Neural progenitor cell (in vitro differentiated cells): Measurements from ENCODE around the gene ZMYND10. TPM values are rescaled to one million over a fixed set of nuclear protein-coding genes. Genes with fewer than 3 reads are reported as not detected.

ENCODE experiments used
- DNase-seq: peaks from one replicate; pipeline ENCODE4 v3.0.0-alpha.2; 2016; ENCODE audit warnings: low spot score
- H2AFZ ChIP-seq: fragments of 200-600 bp; sonication (generic); replicated peaks from 2 replicates; pipeline ENCODE4 v1.6.1; 2016; ENCODE audit warnings: antibody characterized with exemption
- H3F3A ChIP-seq: fragments of 200-600 bp; sonication (generic); 2 replicates; pipeline ENCODE4 v1.6.1; 2016; ENCODE audit warnings: antibody characterized with exemption, low read depth
- H3K27ac ChIP-seq: fragments of 200-600 bp; sonication (generic); 2 replicates; pipeline ENCODE4 v1.5.1; 2016; ENCODE audit warnings: mild to moderate bottlenecking
- H3K27me3 ChIP-seq: fragments of 200-600 bp; sonication (generic); 2 replicates; pipeline ENCODE4 v1.6.1; 2016; ENCODE audit warnings: mild to moderate bottlenecking, moderate library complexity
- H3K36me3 ChIP-seq: fragments of 200-600 bp; sonication (generic); 2 replicates; pipeline ENCODE4 v1.5.1; 2016
- H3K4me1 ChIP-seq: fragments of 200-600 bp; sonication (generic); 2 replicates; pipeline ENCODE4 v1.6.1; 2016; ENCODE audit warnings: mixed run types
- H3K4me2 ChIP-seq: fragments of 200-600 bp; sonication (generic); 2 replicates; pipeline ENCODE4 v1.6.1; 2016
- H3K4me3 ChIP-seq: fragments of 200-600 bp; sonication (generic); 2 replicates; pipeline ENCODE4 v1.5.1; 2016
- H3K79me2 ChIP-seq: fragments of 200-600 bp; sonication (generic); 2 replicates; pipeline ENCODE4 v1.6.1; 2016; ENCODE audit warnings: low read depth
- H3K9ac ChIP-seq: fragments of 200-600 bp; sonication (generic); 2 replicates; pipeline ENCODE4 v1.6.1; 2016
- H3K9me3 ChIP-seq: fragments of 200-600 bp; sonication (generic); 2 replicates; pipeline ENCODE4 v1.5.1; 2016; ENCODE audit warnings: low read depth
- H4K20me1 ChIP-seq: fragments of 200-600 bp; sonication (generic); 2 replicates; pipeline ENCODE4 v1.6.1; 2016; ENCODE audit warnings: low read depth
- H3K27ac Mint-ChIP-seq: 3 replicates; pipeline ENCODE4 v1.8.0; 2021; ENCODE audit warnings: mixed read lengths
- H3K27me3 Mint-ChIP-seq: 2 replicates; pipeline ENCODE4 v1.8.0; 2022; ENCODE audit warnings: low read depth, mild to moderate bottlenecking, inconsistent platforms, moderate library complexity, mixed read lengths; ENCODE audit not compliant: insufficient read depth
- H3K36me3 Mint-ChIP-seq: 3 replicates; pipeline ENCODE4 v1.8.0; 2021; ENCODE audit warnings: mixed read lengths
- H3K4me1 Mint-ChIP-seq: 3 replicates; pipeline ENCODE4 v1.8.0; 2021; ENCODE audit warnings: mixed read lengths
- H3K4me3 Mint-ChIP-seq: 3 replicates; pipeline ENCODE4 v1.8.0; 2021; ENCODE audit warnings: mild to moderate bottlenecking, moderate library complexity, mixed read lengths
- H3K9me3 Mint-ChIP-seq: 3 replicates; pipeline ENCODE4 v1.8.0; 2020; ENCODE audit warnings: mixed read lengths
- EZH2 ChIP-seq: fragments of 200-600 bp; sonication (generic); IDR thresholded peaks from 2 replicates; pipeline ENCODE4 v1.6.1; 2017; ENCODE audit warnings: antibody characterized with exemption, mild to moderate bottlenecking, moderate library complexity
- EZH2phosphoT487 ChIP-seq: fragments of 200-600 bp; sonication (generic); IDR thresholded peaks from 2 replicates; pipeline ENCODE4 v1.6.1; 2017; ENCODE audit warnings: antibody characterized with exemption
- total RNA-seq: library from RNA; depleted of rRNA; stranded (reverse); fragments of >200 nt; gene quantifications from 2 replicates; pipeline ENCODE4 v1.2.3, GENCODE V29; 2015; ENCODE audit warnings: low replicate concordance
- TF ChIP-seq, protein P1 (sequence below): fragments of 200-600 bp; sonication (generic); IDR thresholded peaks from 2 replicates; pipeline ENCODE4 v1.5.1; 2017; ENCODE audit warnings: antibody characterized with exemption, mild to moderate bottlenecking

ZMYND10 gene
- total RNA-seq, 1 donor from 2014 or later = 0.37 TPM

DNA sequence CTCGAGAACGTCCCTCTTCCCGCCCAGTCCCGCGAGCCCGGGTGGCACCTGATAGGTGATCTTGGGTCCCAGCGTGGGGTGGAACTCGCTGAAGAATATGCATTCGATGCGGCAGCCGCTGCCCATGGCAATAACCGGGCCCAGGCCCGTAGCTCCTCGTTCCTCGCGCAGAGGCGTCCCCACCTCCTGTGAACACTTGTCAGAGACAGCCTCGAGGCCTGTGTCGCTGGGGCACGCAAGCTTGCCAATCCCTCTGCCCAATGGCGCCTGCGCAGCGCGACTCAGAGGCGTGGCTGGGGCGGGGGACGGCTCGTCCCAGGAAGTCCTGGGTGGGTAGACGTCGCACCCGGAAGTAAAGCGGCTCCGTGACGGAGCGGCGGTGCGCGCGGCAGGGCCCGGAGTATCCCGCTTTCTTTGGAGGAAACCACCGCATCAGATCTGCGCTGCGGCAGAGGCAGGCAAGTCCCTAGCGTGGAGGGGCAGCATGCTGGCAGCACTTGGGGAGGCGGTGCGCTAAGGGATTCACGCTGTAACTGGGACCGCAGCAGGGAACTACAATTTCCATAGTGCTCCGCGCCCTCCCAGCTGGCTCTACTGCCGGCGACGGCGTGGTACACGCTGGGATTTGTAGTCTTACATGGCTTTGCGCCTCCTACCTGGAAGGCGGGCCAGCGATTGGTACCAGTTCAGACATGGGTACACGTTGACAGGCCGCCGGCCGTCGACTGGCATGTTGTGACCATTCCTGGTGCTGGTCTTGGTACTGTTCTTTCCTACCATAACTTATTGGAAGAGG is 5.2 kb upstream of the ZMYND10 start, which contains the start of the genes CYB561D2 and NPRL2:
CYB561D2 (plus strand) TSS at position 336 of the 796 bp plus-strand sequence. CDS start 572 bp downstream, outside the sequence.
NPRL2 (minus strand) TSS at position 249 of the 796 bp plus-strand sequence; CDS start at position 126, 123 bp downstream.
- DNase-seq = peak; percentile 95
- TF ChIP-seq EZH2 = no peak
- TF ChIP-seq EZH2phosphoT487 = no peak
- TF ChIP-seq, protein P1, sequence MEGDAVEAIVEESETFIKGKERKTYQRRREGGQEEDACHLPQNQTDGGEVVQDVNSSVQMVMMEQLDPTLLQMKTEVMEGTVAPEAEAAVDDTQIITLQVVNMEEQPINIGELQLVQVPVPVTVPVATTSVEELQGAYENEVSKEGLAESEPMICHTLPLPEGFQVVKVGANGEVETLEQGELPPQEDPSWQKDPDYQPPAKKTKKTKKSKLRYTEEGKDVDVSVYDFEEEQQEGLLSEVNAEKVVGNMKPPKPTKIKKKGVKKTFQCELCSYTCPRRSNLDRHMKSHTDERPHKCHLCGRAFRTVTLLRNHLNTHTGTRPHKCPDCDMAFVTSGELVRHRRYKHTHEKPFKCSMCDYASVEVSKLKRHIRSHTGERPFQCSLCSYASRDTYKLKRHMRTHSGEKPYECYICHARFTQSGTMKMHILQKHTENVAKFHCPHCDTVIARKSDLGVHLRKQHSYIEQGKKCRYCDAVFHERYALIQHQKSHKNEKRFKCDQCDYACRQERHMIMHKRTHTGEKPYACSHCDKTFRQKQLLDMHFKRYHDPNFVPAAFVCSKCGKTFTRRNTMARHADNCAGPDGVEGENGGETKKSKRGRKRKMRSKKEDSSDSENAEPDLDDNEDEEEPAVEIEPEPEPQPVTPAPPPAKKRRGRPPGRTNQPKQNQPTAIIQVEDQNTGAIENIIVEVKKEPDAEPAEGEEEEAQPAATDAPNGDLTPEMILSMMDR = no peak
- Mint-ChIP-seq H3K36me3 (peaks cover 5% of the 10 kb centered on the region), H3K27me3 (peaks cover 11% of the 10 kb centered on the region), H3K4me3 (peak within 1 kb of the TSS; percentile 94), H3K4me1 (peaks cover 29% of the 10 kb centered on the region), H3K27ac (peak within 1 kb of the TSS; percentile 9), H3K9me3 (no peaks in the 10 kb centered on the region)
- Histone ChIP-seq H3K4me1 (peaks cover 9% of the 10 kb centered on the region), H3F3A (peaks cover 25% of the 10 kb centered on the region), H3K9me3 (no peaks in the 10 kb centered on the region), H2AFZ (peak within 1 kb of the TSS; percentile 91), H3K4me2 (peak within 1 kb of the TSS; percentile 93), H4K20me1 (peaks cover 16% of the 10 kb centered on the region), H3K27ac (no peak within 1 kb of the TSS), H3K4me3 (peak within 1 kb of the TSS; percentile 84), H3K36me3 (no peaks in the 10 kb centered on the region), H3K9ac (peak within 1 kb of the TSS; percentile 17), H3K27me3 (peaks cover 8% of the 10 kb centered on the region), H3K79me2 (peaks cover 12% of the 10 kb centered on the region)

GRCh38 chr3:50350213-50350526 is 4.6 kb upstream of the ZMYND10 start:
- no peak overlapping the region for H3K27ac ChIP-seq
- H3K27ac Mint-ChIP-seq = peak overlapping the region; percentile 9
- H3K27me3 Mint-ChIP-seq = peaks cover 11% of the 10 kb centered on the region

GRCh38 chr3:50347187-50347813 is 1.8 kb upstream of the ZMYND10 start:
- peaks cover 11% of the 10 kb centered on the region for H4K20me1 ChIP-seq
- no peak overlapping the region for H3K27ac Mint-ChIP-seq
- no peaks in the 10 kb centered on the region for H3K9me3 Mint-ChIP-seq
- H3K79me2 ChIP-seq = peaks cover 9% of the 10 kb centered on the region
- H3K9ac ChIP-seq = no peak overlapping the region
- no peaks in the 10 kb centered on the region for H3K36me3 ChIP-seq
- peaks cover 25% of the 10 kb centered on the region for H3K4me1 Mint-ChIP-seq
- no peak overlapping the region for H3K4me3 ChIP-seq
- peak; percentile 74 for DNase-seq
- H3K4me3 Mint-ChIP-seq = no peak overlapping the region
- peaks cover 10% of the 10 kb centered on the region for H3K4me1 ChIP-seq
- TF ChIP-seq, protein P1 = peak; percentile 65
- no peak for TF ChIP-seq EZH2phosphoT487
- H3K4me2 ChIP-seq = no peak overlapping the region
- H3F3A ChIP-seq = peaks cover 19% of the 10 kb centered on the region
- H3K27ac ChIP-seq = no peak overlapping the region
- peaks cover 42% of the 10 kb centered on the region for H3K27me3 ChIP-seq
- H2AFZ ChIP-seq = no peak overlapping the region
- H3K9me3 ChIP-seq = no peaks in the 10 kb centered on the region
- H3K27me3 Mint-ChIP-seq = peaks cover 17% of the 10 kb centered on the region
- peaks cover 2% of the 10 kb centered on the region for H3K36me3 Mint-ChIP-seq

More at GRCh38 chr3:50350213-50350526, 4.6 kb upstream of the ZMYND10 start:
- Mint-ChIP-seq H3K36me3 (peaks cover 5% of the 10 kb centered on the region), H3K4me3 (peak overlapping the region; percentile 94), H3K9me3 (no peaks in the 10 kb centered on the region), H3K4me1 (peaks cover 25% of the 10 kb centered on the region)
- no peaks in the 10 kb centered on the region for H3K36me3 ChIP-seq
- H3K79me2 ChIP-seq = peaks cover 9% of the 10 kb centered on the region
- peak overlapping the region; percentile 84 for H3K4me3 ChIP-seq
- TF ChIP-seq EZH2phosphoT487 = no peak
- no peak for TF ChIP-seq EZH2
- TF ChIP-seq, protein P1 = no peak
- H3K4me1 ChIP-seq = peaks cover 10% of the 10 kb centered on the region
- H3F3A ChIP-seq = peaks cover 26% of the 10 kb centered on the region
- peak overlapping the region; percentile 17 for H3K9ac ChIP-seq
- DNase-seq = no peak
- peaks cover 11% of the 10 kb centered on the region for H4K20me1 ChIP-seq
- no peaks in the 10 kb centered on the region for H3K9me3 ChIP-seq
- peak overlapping the region; percentile 93 for H3K4me2 ChIP-seq
- peaks cover 13% of the 10 kb centered on the region for H3K27me3 ChIP-seq
- peak overlapping the region; percentile 91 for H2AFZ ChIP-seq
